SJSA1 (cell line): Measurements from ENCODE around the gene CCDC198. TPM values are rescaled to one million over a fixed set of nuclear protein-coding genes. Genes with fewer than 3 reads are reported as not detected.

ENCODE experiments used
- DNase-seq, 2 experiments: peaks; one replicate each; pipeline ENCODE4 v3.0.0-alpha.2; 2015 to 2020; ENCODE audit warnings: low spot score in 2 of 2, low read depth in 1 of 2
- H3K27ac ChIP-seq: fragments of 250-450 bp; sonication (Bioruptor Pico); 2 replicates; pipeline ENCODE4 v1.5.1; 2020; ENCODE audit warnings: mild to moderate bottlenecking, moderate library complexity
- H3K27me3 ChIP-seq: fragments of 250-450 bp; sonication (Bioruptor Pico); replicated peaks from 2 replicates; pipeline ENCODE4 v1.5.1; 2020; ENCODE audit warnings: mild to moderate bottlenecking, moderate library complexity
- H3K36me3 ChIP-seq: fragments of 250-450 bp; sonication (Bioruptor Pico); 2 replicates; pipeline ENCODE4 v1.5.1; 2020; ENCODE audit warnings: mild to moderate bottlenecking
- H3K4me1 ChIP-seq: fragments of 250-450 bp; sonication (Bioruptor Pico); replicated peaks from 2 replicates; pipeline ENCODE4 v1.6.1; 2021; ENCODE audit warnings: mild to moderate bottlenecking
- H3K4me3 ChIP-seq: fragments of 250-450 bp; sonication (Bioruptor Pico); 2 replicates; pipeline ENCODE4 v1.5.1; 2020; ENCODE audit warnings: mild to moderate bottlenecking
- H3K9me3 ChIP-seq: fragments of 250-450 bp; sonication (Bioruptor Pico); replicated peaks from 2 replicates; pipeline ENCODE4 v1.5.1; 2020; ENCODE audit warnings: mild to moderate bottlenecking
- total RNA-seq: library from RNA; depleted of rRNA; stranded (reverse); fragments of >200 nt; shearing (Covaris generic); gene quantifications from 2 replicates; pipeline ENCODE4 v1.2.3, GENCODE V29; 2014; rRNA removed

The CCDC198 gene, protein sequence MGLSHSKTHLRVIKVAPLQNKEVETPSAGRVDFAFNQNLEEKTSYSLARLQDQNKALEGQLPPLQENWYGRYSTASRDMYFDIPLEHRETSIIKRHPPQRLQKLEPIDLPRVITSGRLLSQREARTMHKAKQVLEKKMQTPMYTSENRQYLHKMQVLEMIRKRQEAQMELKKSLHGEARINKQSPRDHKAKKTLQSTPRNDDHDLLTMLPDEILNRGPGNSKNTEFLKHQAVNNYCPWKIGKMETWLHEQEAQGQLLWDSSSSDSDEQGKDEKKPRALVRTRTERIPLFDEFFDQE
- not detected in 2 replicates for total RNA-seq

DNA sequence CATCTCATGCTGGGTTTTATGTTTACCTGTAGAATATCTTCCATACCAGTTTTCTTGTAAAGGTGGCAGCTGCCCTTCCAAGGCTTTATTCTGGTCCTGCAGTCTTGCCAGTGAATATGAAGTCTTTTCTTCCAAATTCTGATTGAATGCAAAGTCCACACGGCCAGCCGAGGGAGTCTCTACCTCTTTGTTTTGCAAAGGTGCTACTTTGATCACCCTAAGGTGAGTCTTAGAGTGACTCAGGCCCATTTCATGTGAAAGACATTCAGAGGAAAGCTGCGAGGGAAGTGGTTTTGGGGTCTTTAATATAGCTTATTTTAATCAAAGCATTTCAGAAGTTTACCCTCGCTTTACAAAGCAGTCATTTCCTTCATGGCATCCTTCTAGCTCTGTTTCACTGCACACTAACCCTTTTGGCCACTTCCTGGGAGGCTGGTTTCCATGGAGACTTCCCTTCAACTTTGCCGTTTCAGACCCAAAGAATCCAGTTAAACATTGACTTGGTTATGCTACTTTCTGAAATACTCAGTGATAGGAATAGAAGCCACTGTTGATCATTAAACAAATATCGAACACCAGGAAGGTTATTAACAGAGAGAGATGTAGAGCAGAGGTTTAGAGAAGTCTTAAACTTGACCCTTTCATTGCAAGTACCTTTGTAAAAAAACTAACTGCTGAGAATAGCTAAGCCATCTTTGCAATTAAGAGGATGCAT lies at the start of gene CCDC198:
Gene CCDC198 (minus strand): TSS at position 391 of the 715 bp plus-strand sequence. CDS start 142 bp downstream, at position 249.
- no peak for DNase-seq
- no peaks in the 10 kb centered on the region for H3K9me3 ChIP-seq
- no peaks in the 10 kb centered on the region for H3K36me3 ChIP-seq
- H3K27ac ChIP-seq: no peak within 1 kb of the TSS
- peaks cover 10% of the 10 kb centered on the region for H3K27me3 ChIP-seq
- no peak within 1 kb of the TSS for H3K4me3 ChIP-seq
- no peaks in the 10 kb centered on the region for H3K4me1 ChIP-seq

DNA sequence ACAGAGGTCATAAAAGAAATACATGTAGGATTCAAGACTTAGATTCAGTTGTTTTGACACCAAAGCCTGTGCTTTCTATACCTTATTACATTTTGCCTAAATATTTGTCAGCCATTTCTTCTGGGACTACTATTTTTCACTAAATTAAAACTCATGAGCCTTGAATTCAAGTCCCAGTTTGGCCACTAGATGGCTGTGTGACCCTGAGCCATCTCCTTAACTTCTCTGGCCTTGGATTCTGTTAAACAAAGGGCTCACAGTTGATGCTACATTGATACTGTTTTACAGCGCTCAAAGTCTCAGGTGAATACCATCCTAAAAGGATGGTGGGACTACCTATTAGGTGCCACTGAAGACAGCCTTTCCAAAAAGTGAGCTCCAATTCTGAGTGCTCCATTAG lies 39.6 kb upstream of the CCDC198 start:
- H3K27ac ChIP-seq: no peak overlapping the region
- no peaks in the 10 kb centered on the region for H3K4me1 ChIP-seq
- H3K9me3 ChIP-seq: no peaks in the 10 kb centered on the region
- no peaks in the 10 kb centered on the region for H3K36me3 ChIP-seq
- no peaks in the 10 kb centered on the region for H3K27me3 ChIP-seq
- DNase-seq: no peak
- H3K4me3 ChIP-seq: no peak overlapping the region

DNA sequence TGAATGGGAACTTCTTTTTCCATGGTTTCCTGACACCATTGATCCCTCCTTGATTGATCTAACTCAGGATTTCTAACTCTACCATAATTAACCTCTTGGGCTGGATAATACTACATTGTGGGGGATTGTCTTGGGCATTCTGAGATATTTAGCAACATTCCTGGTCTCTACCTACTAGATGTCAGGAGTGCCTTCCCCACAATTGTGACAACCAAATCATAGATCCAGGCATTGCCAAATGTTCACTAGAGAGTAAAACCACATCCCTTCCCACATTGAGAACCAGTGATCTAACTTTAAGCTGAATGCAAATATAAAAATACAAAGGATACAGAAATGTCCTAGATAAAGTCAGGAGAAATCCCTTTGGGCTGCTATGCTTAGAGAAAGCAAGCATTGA lies 36.9 kb upstream of the CCDC198 start:
- DNase-seq: no peak
- Histone ChIP-seq H3K27me3 (no peaks in the 10 kb centered on the region), H3K4me1 (no peaks in the 10 kb centered on the region), H3K36me3 (no peaks in the 10 kb centered on the region), H3K9me3 (no peaks in the 10 kb centered on the region), H3K27ac (no peak overlapping the region), H3K4me3 (no peak overlapping the region)

DNA sequence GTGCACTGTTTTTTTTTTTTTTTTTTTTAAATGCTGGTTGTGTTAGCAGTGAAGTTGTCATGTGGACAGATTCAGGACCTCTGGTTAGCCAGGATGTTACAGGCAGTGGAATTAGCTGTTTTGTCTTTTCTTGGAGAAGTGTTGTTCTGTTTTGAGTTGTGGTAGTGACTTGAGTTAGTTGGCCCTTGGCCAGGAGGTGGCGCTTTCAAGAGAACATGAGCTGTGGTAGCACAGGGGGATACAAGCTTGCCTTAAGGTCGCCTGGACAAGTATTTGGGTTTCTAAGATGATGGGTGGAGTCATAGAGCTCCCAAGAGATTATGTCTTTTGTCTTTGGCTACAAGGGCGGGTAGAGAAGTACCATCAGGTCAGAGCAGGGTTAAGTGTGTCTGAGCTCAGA lies 33.3 kb upstream of the CCDC198 start:
- Histone ChIP-seq H3K36me3 (no peaks in the 10 kb centered on the region), H3K4me3 (no peak overlapping the region), H3K4me1 (no peaks in the 10 kb centered on the region), H3K27me3 (no peaks in the 10 kb centered on the region), H3K9me3 (no peaks in the 10 kb centered on the region), H3K27ac (no peak overlapping the region)
- no peak for DNase-seq

DNA sequence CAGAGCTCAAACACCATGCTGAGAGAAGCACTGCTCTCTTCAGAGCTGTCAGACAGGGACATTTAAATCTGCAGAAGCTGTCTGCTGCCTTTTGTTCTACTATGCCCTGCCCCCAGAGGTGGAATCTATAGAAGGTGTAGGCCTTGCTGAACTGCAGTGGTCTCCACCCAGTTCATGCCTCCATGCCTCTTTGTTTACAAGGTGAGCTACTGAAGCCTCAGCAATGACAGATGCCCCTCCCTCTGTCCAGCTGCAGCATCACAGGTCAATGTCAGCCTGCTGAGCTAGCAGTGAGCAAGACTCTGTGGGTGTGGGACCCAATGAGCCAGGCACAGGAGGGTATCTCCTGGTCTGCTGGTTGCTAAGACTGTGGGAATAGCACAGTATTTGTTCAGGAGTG lies 25.4 kb upstream of the CCDC198 start:
- DNase-seq: no peak
- H3K36me3 ChIP-seq: no peaks in the 10 kb centered on the region
- H3K9me3 ChIP-seq: no peaks in the 10 kb centered on the region

DNA sequence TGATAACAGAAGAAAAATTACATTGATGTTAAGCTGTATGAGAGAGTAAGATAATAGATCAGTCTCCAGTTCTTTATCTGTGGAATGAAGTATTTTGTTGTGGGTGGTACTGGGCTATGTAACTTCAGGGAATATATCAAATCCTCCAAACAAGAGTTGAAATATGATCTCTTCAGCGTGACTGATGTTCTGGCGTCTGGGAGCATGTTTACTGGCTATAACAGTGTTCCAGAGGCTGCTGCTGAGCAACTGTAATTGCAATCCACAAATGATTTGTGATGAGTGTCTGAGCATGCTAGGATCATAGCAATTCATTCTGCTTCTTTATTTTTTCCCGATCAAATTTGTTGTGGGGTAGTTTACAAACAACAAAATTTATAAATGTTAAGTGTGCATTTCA lies 18.6 kb upstream of the CCDC198 start:
- H3K27me3 ChIP-seq: no peaks in the 10 kb centered on the region
- DNase-seq: no peak
- H3K4me3 ChIP-seq: no peak overlapping the region
- H3K36me3 ChIP-seq: no peaks in the 10 kb centered on the region
- no peak overlapping the region for H3K27ac ChIP-seq
- H3K9me3 ChIP-seq: no peaks in the 10 kb centered on the region
- H3K4me1 ChIP-seq: no peaks in the 10 kb centered on the region

More for the DNA sequence above, 25.4 kb upstream of the CCDC198 start:
- Histone ChIP-seq H3K4me3 (no peak overlapping the region), H3K27me3 (no peaks in the 10 kb centered on the region), H3K27ac (no peak overlapping the region), H3K4me1 (no peaks in the 10 kb centered on the region)

DNA sequence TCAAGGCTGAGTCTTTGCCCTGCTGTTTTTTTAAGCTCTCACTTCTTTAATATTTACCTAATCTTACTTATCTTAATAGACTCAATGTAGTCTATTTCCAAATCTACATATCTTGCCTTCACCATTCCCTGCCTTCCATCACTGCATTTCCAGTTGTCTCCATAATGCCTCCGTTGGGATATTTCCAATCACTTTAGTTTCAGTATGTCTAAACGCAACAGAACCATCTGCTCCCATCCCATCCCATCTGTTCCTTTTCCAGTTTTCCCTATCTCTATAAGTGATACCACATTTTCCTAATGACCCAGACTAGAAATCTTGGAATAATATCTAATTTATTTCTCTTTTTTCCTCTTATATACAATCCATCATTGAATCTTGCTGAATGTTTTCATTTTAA lies 15.1 kb upstream of the CCDC198 start:
- Histone ChIP-seq H3K4me3 (no peak overlapping the region), H3K27me3 (no peaks in the 10 kb centered on the region), H3K4me1 (no peaks in the 10 kb centered on the region), H3K9me3 (no peaks in the 10 kb centered on the region), H3K27ac (no peak overlapping the region), H3K36me3 (no peaks in the 10 kb centered on the region)
- DNase-seq: no peak

DNA sequence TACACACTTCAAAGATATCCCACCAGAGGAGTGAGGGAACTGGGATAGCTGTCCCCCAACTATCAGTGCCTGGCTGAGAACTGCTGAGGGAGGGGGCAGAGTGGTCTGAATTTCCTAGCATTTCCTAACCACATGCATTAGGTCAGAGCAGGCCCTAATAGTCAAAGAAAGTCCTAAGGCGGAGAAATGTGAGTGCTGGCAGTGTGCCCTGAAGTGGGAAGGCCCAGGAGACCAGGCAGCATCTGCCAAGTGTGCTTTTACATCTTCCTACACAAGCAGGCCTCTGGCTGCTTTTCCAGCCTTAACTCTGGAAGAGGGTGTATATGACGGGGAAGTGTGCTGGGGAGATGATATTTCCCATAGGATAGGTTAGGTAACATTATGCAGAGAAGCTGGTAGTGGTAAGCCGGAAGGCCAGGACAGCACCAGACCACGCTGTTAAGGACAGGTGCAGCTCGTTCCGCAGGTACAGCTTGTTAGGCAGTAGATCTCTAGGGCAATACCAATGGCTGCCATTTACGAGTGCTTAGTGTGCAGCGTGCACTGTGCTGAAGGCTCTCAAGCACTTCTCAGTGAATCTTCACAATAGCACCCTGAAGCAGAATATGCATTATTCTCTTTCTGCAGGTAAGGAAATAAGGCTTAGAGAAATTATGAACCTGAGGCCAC lies 9.1 kb upstream of the CCDC198 start:
- no peaks in the 10 kb centered on the region for H3K27me3 ChIP-seq
- DNase-seq: no peak
- no peaks in the 10 kb centered on the region for H3K9me3 ChIP-seq
- H3K4me1 ChIP-seq: no peaks in the 10 kb centered on the region
- H3K36me3 ChIP-seq: no peaks in the 10 kb centered on the region
- no peak overlapping the region for H3K27ac ChIP-seq
- no peak overlapping the region for H3K4me3 ChIP-seq

DNA sequence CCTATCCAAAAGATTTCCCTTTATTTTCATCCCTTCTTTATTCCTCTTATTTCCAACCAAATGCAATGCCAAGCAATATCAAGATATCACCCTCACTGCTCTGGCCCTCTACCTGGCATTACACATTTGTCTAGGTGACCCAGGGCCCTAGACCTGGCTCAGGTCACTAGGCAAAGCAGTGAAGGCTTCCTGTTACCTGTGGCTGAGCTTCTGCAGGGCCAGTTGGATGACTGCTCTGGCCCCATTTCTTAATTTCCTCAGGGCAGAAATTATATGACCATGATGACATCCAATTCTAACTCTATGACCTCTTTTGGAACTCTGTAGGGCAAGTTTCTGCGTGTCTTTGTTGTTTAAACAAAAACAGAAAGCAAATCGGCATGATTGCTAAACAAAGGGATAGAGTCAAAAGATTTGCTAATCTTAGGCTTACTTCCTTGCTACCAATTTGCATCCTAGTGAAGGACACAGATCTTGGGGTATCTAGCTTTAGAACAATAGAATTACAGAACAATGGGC lies 7.4 kb upstream of the CCDC198 start:
- Histone ChIP-seq H3K4me3 (no peak overlapping the region), H3K4me1 (no peaks in the 10 kb centered on the region), H3K27me3 (peaks cover 7% of the 10 kb centered on the region), H3K27ac (no peak overlapping the region), H3K9me3 (no peaks in the 10 kb centered on the region), H3K36me3 (no peaks in the 10 kb centered on the region)
- no peak for DNase-seq

DNA sequence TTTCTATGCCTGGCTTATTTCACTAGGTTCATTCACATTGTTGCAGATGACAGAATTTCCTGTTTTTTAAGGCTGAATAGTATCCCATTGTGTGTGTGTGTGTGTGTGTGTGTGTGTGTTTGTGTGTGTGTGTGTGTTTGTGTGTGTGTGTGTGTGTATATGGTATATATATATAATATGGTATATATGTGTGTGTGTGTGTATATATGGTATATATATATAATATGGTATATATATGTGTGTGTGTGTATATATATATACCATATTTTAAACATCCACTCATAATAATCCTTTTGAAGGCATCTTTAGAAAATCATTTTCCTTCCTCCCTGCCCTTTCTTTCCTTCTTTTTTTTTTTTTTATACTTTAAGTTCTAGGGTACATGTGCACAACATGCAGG lies 5.0 kb upstream of the CCDC198 start:
- Histone ChIP-seq H3K4me1 (no peaks in the 10 kb centered on the region), H3K36me3 (no peaks in the 10 kb centered on the region), H3K27me3 (peaks cover 10% of the 10 kb centered on the region), H3K4me3 (no peak overlapping the region), H3K27ac (no peak overlapping the region), H3K9me3 (no peaks in the 10 kb centered on the region)
- no peak for DNase-seq

DNA sequence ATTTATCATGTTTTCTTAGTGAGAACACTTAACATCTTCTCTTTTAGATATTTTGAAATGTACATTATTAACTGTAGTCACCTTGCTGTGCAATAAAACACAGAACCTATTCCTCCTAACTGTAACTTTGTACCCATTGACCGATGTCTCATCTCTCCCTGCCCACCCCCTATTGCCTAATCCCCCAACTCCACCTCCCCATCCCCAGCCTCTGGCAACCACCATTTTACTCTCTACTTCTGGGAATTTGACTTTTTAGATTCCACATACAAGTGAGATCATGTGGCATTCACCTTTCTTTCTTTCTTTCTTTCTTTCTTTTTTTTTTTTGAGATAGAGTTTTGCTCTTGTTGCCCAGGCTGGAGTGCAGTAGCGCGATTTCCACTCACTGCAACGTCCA lies 4.4 kb upstream of the CCDC198 start:
- no peak for DNase-seq
- H3K9me3 ChIP-seq: no peaks in the 10 kb centered on the region
- H3K4me3 ChIP-seq: no peak overlapping the region
- H3K27ac ChIP-seq: no peak overlapping the region
- no peaks in the 10 kb centered on the region for H3K36me3 ChIP-seq
- peaks cover 10% of the 10 kb centered on the region for H3K27me3 ChIP-seq
- H3K4me1 ChIP-seq: no peaks in the 10 kb centered on the region

DNA sequence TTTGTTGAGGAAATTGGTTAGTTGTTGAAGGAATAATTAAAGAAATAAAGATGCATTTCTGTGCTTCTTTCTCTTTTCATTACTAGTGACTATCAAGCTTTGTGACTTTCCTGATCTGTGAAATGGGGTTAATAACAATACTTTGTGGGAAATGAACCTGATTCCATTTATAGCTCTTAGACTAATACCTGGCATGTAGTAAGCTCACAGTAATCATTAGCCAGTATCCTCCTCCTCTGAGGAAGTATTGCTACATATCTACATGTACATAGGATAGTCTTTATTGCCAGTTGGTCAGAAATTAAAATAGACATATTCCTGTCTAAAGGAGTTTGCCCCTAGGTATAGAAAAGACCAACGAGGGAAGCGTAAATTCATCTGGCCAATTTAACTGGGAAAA lies 1.8 kb upstream of the CCDC198 start:
- no peak overlapping the region for H3K4me3 ChIP-seq
- peaks cover 10% of the 10 kb centered on the region for H3K27me3 ChIP-seq
- DNase-seq: no peak
- H3K27ac ChIP-seq: no peak overlapping the region
- H3K36me3 ChIP-seq: no peaks in the 10 kb centered on the region
- H3K4me1 ChIP-seq: no peaks in the 10 kb centered on the region
- no peaks in the 10 kb centered on the region for H3K9me3 ChIP-seq

DNA sequence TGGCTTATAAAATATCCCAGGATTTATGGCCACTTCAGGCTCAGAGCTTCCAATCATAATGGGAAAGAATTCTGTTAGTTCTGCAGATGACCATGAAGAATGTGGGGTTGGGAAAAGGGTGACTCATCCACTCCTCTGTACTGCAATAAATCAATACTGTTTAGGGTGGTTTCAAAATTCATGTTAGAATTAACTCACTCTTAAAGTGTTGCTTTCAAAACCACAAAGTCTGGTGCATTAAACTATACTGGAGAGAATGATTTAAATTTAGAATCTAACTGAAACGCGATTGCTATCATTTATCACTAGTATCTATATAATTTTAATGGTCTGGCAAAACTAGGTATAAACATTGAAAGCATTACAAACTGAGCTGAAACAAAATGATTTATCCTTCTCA lies 798 bp downstream of the CCDC198 start:
- no peak for DNase-seq
- no peaks in the 10 kb centered on the region for H3K36me3 ChIP-seq
- no peak overlapping the region for H3K27ac ChIP-seq
- H3K4me3 ChIP-seq: no peak overlapping the region
- H3K9me3 ChIP-seq: no peaks in the 10 kb centered on the region
- no peaks in the 10 kb centered on the region for H3K4me1 ChIP-seq
- H3K27me3 ChIP-seq: peaks cover 10% of the 10 kb centered on the region

DNA sequence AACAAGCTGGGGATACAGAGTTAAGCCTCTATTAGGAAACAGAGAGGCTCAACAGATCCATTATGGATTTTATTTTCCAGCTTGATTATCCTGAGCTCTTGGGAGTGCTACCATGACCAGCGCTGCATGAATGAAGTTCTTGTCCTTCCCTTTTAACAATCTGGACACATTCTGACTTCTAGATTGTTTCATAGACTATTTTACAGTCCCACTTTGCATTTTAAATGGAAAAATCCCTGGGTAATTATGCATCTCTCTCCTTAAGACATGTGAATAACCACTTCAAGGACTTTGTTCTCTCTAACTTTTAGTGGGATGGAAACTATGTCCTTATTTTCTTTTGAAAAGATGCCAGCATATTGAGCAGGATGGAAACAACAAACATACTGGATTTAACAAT lies 2.0 kb downstream of the CCDC198 start:
- Histone ChIP-seq H3K27ac (no peak overlapping the region), H3K36me3 (no peaks in the 10 kb centered on the region), H3K27me3 (peaks cover 4% of the 10 kb centered on the region; the same call in 1 of the 2 replicates), H3K9me3 (no peaks in the 10 kb centered on the region), H3K4me3 (no peak overlapping the region), H3K4me1 (no peaks in the 10 kb centered on the region)
- DNase-seq: no peak
